ENCODE data around the gene NFX1. TPM values are rescaled to one million over a fixed set of nuclear protein-coding genes. Genes with fewer than 3 reads are reported as not detected.

Gene NFX1
- 18.9 TPM for polyA plus RNA-seq (2013, experiment 1 of 2; ENCODE audit: insufficient read length)
- 20.7 TPM for polyA plus RNA-seq (2013, experiment 2 of 2; ENCODE audit: insufficient read length)

DNA sequence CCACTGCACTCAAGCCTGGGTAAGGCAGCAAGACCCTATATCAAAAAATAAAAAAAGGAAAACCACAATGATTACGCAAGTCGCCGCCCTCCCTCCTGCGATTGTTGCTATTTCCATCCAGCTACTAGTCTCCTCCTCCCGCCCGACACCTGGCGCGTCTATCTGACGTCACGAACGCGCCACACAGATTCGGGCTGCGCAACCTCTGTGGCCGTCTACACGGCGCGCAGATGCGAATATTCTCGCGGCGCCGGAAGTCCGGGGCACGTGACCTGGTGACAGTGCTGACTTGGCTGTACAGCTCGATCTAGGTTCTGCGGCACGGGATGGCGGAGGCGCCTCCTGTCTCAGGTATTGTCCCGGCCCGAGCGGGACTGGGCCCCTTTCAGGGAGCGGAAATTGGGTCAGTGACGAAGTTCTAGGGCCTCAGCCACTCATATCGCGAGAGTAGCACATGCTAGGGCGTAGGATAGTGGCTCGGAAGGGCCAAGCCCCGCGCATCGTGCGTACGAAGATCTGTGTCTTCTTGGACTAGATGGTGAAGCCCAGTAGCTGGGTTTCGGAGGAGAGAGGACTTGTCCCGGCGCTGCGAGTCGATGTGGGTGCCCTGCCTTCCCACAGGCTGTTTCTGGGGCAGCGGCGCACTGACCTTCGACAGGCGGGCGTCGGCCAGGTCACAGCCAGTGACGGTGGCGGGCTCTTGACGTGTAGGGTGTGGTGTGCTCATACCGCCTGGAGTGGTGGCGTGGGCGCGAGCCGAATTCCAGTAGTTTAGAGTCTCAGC lies at the start of gene NFX1:
Gene NFX1 (plus strand): TSS at position 270 of the 784 bp plus-strand sequence. CDS start 57 bp downstream, at position 327.
- peak; percentile 99 for DNase-seq

GRCh38 chr9:33241298-33241697 lies 49.0 kb upstream of the NFX1 start:
- DNase-seq, result no peak

- DNase-seq, result no peak
These were observed 47.6 kb upstream of the NFX1 start for GRCh38 chr9:33242609-33243134.

GRCh38 chr9:33244137-33244784 lies 46.1 kb upstream of the NFX1 start:
- no peak for DNase-seq

GRCh38 chr9:33245341-33245740 lies 45.0 kb upstream of the NFX1 start:
- no peak for DNase-seq

DNA sequence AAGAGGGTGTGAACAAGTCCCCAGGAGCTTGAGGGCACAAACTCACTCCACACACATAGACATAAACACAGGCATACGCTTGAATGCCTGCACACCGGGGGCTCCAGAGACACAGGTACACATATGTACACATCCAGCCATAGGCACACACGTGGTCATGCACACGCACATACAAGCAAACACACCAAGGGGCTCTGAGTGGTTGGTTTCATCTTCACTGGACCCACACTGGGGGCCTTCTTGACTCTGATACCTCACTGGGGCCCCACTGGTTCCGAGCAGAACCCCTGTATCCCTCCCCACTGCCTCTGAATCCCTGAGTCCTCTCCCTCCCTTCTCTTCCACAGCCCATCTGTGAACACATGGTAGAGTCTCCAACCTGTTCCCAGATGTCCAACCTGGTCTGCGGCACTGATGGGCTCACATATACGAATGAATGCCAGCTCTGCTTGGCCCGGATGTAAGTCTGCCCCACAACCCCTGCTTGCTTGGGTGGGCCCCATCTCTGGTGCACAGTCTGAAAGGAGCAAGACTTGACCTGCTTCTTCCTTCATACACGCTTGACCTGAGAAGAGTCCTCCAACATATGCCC lies 44.0 kb upstream of the NFX1 start:
- no peak for DNase-seq

GRCh38 chr9:33248606-33249005 lies 41.7 kb upstream of the NFX1 start:
- DNase-seq, result no peak

GRCh38 chr9:33249087-33249658 lies 41.1 kb upstream of the NFX1 start:
- DNase-seq, result no peak

GRCh38 chr9:33249983-33250382 lies 40.3 kb upstream of the NFX1 start:
- no peak for DNase-seq

DNA sequence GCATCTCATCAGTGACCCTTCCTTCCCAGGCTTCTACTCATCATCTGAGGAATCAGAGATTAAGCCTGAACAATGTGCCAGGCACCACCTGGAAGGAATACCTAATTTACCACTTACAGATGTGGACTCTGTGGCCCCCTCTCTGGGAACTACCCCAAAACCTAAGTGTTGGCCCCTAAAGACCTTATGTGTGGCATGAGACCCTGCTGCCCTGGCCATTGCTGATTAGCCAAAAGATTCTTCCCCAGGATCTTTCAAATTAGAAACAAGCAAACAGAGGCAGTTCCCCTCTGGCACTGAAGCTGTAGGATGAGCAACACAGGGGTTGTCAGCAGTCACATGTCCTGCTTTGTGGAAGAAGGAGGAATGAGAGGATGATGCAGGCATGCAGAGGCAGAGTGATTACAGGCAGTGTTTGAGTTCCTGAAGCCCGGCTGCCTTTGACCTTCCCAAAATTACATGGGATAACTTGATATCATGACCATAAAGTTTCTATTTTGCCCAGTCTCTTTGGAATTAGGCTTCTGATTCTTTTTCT lies 39.8 kb upstream of the NFX1 start:
- DNase-seq, result peak; percentile 13

- DNase-seq, result no peak
These were observed 36.1 kb upstream of the NFX1 start for GRCh38 chr9:33254211-33254610.

DNA sequence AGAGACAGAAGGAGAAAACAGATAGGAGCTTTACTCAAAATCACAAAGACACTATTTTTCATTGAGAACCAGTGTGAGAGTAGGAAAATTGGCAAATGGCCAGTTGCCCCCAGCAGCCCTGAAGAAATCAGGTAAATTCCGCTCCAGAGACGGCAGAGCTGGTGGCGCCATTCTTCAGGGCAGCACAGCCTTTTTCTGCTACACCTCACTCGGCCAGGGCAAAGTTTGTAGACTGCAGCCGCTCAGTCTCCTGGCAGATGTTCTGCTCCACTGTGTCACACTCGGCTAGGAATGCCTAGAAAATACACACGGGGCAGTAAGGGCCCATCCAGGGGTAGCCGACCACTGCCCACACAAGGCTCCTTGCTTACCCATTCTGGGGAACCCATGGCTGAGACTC lies 35.3 kb upstream of the NFX1 start:
- DNase-seq, result no peak

DNA sequence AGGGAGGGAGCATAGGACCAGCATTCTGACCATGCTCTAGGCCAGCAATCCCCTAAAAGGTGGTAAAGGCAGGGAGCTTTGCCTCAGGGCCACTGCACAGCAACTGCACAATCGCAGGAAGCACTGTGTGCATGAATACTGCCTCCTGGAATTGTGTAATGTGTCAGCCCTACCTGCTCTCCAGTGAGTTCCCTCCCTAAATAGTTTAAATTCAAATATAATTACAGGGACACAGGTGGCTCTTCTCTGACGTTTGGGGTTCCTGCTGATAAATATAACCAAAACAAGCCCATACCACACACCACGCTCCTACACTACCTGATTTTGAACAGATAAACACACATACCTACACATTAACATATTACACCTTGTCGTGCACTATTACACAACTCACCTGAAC lies 34.8 kb upstream of the NFX1 start:
- no peak for DNase-seq

DNA sequence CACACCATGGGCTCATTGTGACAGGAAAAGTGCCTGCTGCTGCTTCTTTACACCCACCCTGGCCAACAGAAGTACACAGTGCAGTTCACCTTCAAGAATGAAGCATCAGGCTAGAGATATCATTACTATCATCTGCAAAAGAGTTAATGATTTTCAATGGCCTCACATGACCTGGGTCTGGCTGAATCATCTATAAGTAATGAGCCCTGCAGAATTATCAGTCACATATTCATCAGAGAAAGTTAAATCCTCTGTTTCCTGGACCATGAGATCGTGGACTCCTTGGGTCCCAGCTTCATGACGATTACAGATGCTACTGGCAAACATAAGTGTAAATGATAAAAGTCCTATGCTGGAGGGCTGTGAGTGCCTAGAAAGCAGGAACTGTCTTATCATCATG lies 34.1 kb upstream of the NFX1 start:
- no peak for DNase-seq

DNA sequence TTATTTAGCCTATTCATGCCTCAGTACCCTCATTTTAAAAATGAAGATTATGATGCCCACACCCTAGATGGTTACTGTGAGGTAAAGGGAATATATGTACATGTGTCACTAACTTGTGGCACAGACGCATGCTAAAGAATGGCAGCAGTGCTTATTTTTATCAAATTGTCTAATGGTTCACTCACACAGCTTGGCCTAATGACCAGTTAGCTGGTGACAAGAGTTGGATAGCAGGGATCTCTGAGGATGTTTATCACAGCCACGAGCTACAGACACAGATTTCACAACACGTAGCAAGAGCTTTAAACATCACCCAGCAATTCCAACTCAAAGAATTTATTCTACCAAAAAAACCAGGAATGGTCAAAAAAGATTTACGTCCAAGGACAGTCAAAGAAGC lies 33.0 kb upstream of the NFX1 start:
- no peak for DNase-seq

DNA sequence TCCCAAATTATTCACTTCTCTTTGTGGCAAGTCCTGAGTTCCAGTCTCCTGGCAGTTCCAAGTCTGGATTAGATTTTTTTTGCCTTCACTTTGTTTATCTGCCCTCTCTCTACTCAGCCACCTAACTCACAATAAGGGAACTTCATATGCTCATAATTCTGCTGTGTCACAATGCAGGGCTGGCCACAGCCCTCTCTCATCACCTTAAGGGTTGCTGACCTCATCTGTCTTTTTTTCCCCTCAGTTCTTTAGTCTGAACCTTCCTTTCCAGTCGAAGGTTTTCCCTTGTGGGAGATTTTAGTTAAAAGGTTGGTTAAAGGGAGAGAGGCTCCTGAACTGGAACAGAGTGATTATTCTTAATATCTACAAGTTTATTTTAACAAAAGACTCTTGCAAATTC lies 29.9 kb upstream of the NFX1 start:
- no peak for DNase-seq

DNA sequence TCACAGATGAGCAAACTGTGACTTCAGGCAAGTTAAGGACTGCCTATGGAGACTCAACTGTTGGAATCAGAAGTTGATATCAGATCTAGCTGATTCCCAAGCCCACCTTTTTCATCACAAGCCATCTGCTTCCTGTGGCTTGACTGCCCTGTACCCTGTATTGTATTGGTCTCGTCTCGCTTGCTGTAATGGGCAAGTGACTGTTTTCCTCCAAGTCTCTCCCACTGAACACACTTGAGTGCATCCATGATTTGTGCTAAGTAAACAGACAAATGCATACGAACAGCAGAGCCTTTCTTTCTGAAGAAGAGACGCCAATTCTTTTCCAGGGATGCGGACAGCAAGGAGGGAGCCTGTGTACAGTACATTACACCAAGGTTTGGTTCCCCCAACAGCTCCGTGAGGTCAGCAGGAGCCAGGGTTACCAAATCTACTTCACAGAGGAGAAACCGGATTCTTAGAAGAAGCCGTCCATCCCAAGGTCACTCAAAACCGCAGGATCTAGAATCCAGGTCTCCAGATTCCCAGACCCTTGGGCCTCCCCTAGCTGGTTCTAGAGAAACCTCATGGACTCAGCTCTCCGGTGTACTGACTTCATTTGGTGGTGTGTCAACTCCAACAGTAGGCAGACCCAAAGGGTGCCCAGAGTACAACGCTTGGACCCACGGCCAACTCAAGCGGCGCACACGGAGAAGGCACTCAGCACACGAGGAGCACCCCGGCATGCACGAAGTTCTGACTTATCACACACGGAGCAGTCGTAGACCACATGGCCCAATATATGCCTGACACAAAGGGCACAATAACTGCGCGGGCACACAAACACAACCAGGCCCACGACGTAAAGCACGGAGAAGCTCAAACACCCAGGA lies 26.9 kb upstream of the NFX1 start:
- peak; percentile 8 for DNase-seq

GRCh38 chr9:33264003-33264472 lies 26.3 kb upstream of the NFX1 start:
- DNase-seq, result peak; percentile 7

- DNase-seq, result peak; percentile 100
These were observed 25.7 kb upstream of the NFX1 start, which contains the start of the genes BAG1 and CHMP5 for GRCh38 chr9:33264473-33265177. Gene BAG1 (minus strand): TSS chr9:33264708. Gene CHMP5 (plus strand): TSS chr9:33265049. CDS start chr9:33265079, 30 bp downstream.

DNA sequence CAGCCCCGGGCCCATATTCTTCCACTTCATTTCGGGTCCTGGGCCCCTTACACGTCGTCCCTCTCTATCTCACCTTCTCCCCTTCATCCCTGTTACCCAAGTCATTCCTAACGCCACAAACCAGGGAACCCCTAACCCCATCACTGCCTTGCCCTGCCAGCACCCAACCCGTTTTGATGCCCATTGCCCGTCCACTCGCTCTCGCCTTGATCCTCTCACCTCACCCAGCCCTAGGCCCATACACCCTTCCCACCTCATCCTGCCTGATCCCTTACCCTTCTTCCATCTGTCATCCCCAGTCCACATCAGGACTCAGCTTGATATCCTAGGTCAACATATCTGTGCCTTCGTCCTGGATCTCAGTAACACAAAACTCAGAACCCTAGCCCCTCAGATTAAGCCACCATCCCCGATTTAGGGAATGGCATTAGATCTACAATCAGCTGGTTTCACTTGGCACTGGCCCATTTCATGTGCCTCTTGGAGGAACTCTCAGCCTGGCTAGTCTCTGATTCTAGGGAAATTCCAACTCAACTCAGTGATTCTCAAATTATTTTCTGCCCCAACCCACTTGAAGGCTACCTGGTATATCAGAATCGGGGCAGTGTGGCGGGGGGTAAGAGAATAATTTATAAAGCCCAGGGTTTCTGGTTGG lies 25.0 kb upstream of the NFX1 start:
- DNase-seq, result no peak
